ACC112 (cell line): ENCODE data around the gene MTG2.

Experiments used
- H2AFZ ChIP-seq: fragments of 200-600 bp; sonication (generic); one replicate; pipeline ENCODE4 v1.6.0; 2017; ENCODE audit warnings: antibody characterized with exemption, low read length; ENCODE audit not compliant: unreplicated experiment
- H3K27ac ChIP-seq: fragments of 200-600 bp; sonication (generic); 2 replicates; pipeline ENCODE4 v1.5.1; 2014; ENCODE audit warnings: low read depth, mild to moderate bottlenecking, antibody characterized with exemption, low read length, moderate library complexity
- H3K27me3 ChIP-seq: fragments of 200-600 bp; sonication (generic); 2 replicates; pipeline ENCODE4 v1.6.1; 2014; ENCODE audit warnings: mild to moderate bottlenecking, antibody characterized with exemption, low read length, moderate library complexity, mixed read lengths; ENCODE audit not compliant: insufficient read depth
- H3K36me3 ChIP-seq: fragments of 200-600 bp; sonication (generic); 2 replicates; pipeline ENCODE4 v1.6.1; 2016; ENCODE audit warnings: mild to moderate bottlenecking, antibody characterized with exemption, low read length, moderate library complexity, mixed read lengths; ENCODE audit not compliant: insufficient read depth
- H3K4me1 ChIP-seq: fragments of 200-600 bp; sonication (generic); one replicate; pipeline ENCODE4 v1.6.1; 2016; ENCODE audit warnings: low read length, mixed read lengths; ENCODE audit not compliant: insufficient read depth, unreplicated experiment, control insufficient read depth
- H3K4me3 ChIP-seq: fragments of 200-600 bp; sonication (generic); 2 replicates; pipeline ENCODE4 v1.5.1; 2014; ENCODE audit warnings: mild to moderate bottlenecking, low read depth, low read length
- H3K79me2 ChIP-seq: fragments of 200-600 bp; sonication (generic); one replicate; pipeline ENCODE4 v1.6.0; 2016; ENCODE audit warnings: low read length; ENCODE audit not compliant: control insufficient read depth, unreplicated experiment, insufficient read depth

Gene MTG2

DNA sequence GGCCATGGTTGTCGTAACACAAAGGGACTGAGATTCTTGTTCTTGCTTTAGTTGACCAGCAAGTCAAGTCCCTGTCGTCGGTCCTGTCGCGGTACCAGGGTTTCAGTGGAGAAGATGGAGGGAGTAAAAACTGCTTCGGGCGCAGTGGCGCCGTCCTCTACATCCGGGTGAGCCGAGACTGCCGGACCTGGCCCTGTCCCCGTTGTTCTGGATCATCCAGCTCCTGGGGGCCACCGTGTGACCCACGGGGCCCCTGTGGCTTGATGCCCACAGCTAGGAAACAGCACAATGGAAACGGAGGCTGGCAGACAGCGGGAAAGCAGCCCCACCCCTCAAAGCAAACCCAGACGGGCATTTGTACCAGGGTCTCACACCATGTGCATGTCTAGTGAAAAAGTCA lies 15.0 kb downstream of the MTG2 start:
- Histone ChIP-seq H3K36me3 (peaks cover 19% of the 10 kb centered on the region; the same call in 1 of the 2 replicates), H3K4me3 (no peak overlapping the region), H3K27ac (no peak overlapping the region), H3K27me3 (no peaks in the 10 kb centered on the region), H2AFZ (no peak overlapping the region), H3K4me1 (peaks cover 10% of the 10 kb centered on the region), H3K79me2 (peaks cover 2% of the 10 kb centered on the region)

DNA sequence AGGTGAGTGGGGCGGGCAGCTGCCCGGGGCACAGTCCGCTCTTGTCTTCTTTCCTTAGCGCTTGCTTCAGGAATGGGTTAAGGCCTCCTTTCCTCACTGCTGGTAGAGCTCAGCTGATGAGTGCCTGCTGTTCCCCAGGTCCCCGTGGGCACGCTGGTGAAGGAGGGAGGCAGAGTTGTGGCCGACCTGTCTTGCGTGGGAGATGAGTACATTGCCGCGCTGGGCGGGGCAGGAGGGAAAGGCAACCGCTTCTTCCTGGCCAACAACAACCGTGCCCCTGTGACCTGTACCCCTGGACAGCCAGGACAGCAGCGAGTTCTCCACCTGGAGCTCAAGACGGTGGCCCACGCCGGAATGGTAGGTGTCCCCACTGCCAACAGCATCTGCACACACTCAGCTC lies 15.7 kb downstream of the MTG2 start:
- H3K27ac ChIP-seq: no peak overlapping the region
- no peak overlapping the region for H3K4me3 ChIP-seq
- no peaks in the 10 kb centered on the region for H3K27me3 ChIP-seq
- peaks cover 16% of the 10 kb centered on the region for H3K4me1 ChIP-seq
- H2AFZ ChIP-seq: no peak overlapping the region
- peaks cover under 1% of the 10 kb centered on the region for H3K79me2 ChIP-seq
- H3K36me3 ChIP-seq: peaks cover 19% of the 10 kb centered on the region; the same call in 1 of the 2 replicates

DNA sequence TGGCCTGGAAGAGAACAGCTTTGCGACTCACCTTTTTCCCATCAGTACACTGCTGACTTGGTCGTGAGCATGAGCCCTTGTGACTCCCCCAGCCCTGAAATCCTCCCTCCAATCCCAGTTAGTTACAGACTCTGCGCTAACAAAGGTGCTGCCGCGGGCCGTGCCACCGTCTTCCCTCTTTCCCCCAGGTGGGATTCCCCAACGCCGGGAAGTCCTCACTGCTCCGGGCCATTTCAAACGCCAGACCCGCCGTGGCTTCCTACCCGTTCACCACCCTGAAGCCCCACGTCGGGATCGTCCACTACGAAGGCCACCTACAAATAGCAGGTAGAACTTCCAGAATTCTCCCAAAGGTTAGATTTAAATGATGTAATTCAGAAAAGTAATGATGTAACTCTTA lies 16.1 kb downstream of the MTG2 start:
- H3K27ac ChIP-seq: no peak overlapping the region
- no peaks in the 10 kb centered on the region for H3K79me2 ChIP-seq
- H3K4me3 ChIP-seq: no peak overlapping the region
- no peaks in the 10 kb centered on the region for H3K27me3 ChIP-seq
- peaks cover 19% of the 10 kb centered on the region; the same call in 1 of the 2 replicates for H3K36me3 ChIP-seq
- no peak overlapping the region for H2AFZ ChIP-seq
- H3K4me1 ChIP-seq: peaks cover 19% of the 10 kb centered on the region

DNA sequence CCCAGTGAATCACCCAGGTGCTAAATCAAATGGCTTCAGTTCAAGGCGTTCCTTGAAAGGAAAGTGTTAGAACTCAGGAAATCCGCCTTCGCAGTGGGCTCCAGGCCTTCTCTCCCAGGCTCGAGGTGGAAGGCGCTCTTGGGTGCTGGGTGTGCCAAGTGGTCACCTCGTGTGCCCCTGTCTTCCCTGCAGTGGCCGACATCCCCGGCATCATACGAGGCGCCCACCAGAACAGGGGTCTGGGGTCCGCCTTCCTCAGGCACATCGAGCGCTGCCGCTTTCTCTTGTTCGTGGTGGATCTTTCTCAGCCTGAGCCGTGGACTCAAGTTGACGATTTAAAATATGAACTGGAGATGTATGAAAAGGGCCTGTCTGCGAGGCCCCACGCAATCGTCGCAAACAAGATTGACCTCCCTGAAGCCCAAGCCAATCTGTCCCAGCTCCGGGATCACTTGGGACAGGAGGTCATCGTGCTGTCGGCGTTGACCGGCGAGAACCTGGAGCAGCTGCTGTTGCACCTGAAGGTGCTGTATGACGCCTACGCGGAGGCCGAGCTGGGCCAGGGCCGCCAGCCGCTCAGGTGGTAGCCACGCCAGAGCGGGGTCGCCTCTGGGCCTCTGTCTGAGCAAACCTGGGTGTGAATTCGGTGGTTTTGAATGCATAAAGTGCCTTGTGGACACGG lies 17.8 kb downstream of the MTG2 start:
- Histone ChIP-seq H2AFZ (no peak overlapping the region), H3K27me3 (no peaks in the 10 kb centered on the region), H3K4me3 (no peak overlapping the region), H3K4me1 (peaks cover 19% of the 10 kb centered on the region), H3K36me3 (0 out of 2 replicates have a peak, but pooled peaks cover 19% of the 10 kb centered on the region), H3K27ac (no peak overlapping the region), H3K79me2 (no peaks in the 10 kb centered on the region)

DNA sequence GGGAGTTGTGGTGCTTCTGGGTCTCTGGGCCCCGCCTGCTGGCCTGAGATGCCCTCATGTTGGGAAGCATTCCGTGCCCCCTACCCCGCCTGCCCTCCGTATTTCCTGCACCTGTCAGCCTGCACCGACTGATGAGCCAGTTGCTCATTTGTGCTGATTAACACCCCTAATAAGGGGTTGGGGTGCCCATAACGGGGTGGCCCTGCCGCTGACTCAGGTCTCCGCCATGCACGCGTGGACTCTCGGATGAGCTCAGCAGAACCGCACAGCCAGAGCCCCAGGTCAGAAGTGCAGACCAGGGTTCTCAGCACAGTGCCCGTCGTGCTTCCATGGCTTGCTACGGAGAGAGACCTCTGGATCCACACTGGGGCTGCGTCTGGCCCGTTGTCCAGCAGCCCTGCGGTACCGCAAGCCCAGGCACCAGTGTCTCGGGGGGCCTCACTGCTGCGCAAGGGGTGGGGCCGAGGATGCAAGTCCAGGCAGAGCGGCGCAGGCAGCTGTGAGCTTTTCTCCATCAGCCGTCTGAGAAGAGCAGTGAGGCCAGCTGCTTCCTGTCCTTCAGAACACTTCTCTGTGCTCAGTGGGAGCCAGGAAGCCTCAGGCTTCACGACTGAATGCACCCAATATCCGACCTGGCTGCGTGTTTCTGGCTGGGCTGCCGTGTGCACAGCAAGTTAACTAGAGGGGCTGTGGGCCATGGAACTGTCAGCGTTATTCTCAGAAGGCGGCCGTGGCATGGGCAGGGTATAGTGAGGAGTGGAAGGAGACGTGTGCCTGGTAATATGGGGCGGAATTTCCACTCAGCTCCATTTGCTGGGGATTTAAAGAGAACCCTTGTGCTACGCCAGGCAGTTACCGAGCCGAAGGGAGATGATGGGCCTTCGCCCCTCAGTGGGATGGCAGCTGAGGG lies 18.6 kb downstream of the MTG2 start:
- Histone ChIP-seq H3K27ac (no peak overlapping the region), H3K36me3 (0 out of 2 replicates have a peak, but pooled peaks cover 19% of the 10 kb centered on the region), H3K4me3 (no peak overlapping the region), H3K4me1 (peaks cover 19% of the 10 kb centered on the region), H3K27me3 (no peaks in the 10 kb centered on the region), H3K79me2 (no peaks in the 10 kb centered on the region), H2AFZ (no peak overlapping the region)

DNA sequence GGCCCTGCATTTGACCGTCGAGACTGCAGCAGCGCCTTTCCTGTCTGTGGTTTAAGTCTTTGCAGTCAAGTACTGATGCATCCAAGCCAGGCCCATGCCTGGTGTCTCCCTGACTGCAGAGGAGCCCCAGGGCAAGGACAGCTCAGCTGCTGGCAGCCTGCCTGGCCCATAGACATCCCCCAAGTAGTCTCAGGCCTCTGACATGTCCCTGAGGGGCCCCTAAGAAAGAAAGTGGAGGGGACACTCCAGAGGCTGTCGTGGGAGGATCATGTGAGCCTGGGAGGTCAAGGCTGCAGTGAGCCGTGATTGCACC lies 19.2 kb downstream of the MTG2 start:
- no peaks in the 10 kb centered on the region for H3K27me3 ChIP-seq
- H3K4me1 ChIP-seq: peaks cover 20% of the 10 kb centered on the region
- no peak overlapping the region for H2AFZ ChIP-seq
- H3K4me3 ChIP-seq: no peak overlapping the region
- 0 out of 2 replicates have a peak, but pooled peaks cover 19% of the 10 kb centered on the region for H3K36me3 ChIP-seq
- H3K27ac ChIP-seq: no peak overlapping the region
- H3K79me2 ChIP-seq: no peaks in the 10 kb centered on the region

DNA sequence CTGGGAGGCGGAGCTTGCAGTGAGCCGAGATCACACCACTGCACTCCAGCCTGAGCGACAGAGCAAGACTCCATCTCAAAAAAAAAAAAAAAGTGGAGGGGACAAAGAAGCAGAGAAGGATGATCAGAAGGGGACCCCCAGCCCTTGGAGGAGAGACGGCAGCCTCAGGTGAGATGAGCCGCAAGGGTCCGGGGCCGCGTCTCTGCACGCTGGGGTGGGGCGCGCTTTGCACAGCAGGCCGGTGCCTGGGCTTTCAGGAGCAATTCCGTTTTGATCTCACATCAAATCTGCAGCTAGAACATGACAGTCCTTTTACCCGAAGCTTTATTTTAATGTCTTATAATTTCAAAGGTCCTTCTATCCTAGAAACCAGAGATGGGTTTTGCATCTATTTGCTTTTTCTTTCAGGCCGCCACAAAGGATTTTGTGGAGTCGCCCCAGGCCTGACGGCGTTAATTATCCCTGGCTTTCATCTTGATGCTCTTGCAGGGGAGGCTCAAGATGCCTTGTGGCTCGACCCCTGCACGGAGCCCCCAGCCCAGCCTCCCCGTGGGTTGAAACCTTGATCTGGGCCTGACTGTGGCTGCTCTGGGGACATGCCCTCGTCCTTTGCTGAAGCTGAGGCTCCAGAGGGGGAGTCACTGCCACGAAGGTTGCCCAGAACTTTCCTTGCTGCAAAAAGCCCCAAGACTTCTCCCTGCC lies 20.0 kb downstream of the MTG2 start:
- Histone ChIP-seq H3K4me1 (peaks cover 28% of the 10 kb centered on the region), H3K36me3 (0 out of 2 replicates have a peak, but pooled peaks cover 18% of the 10 kb centered on the region), H3K27me3 (no peaks in the 10 kb centered on the region), H3K4me3 (no peak overlapping the region), H3K27ac (no peak overlapping the region), H3K79me2 (no peaks in the 10 kb centered on the region), H2AFZ (no peak overlapping the region)

DNA sequence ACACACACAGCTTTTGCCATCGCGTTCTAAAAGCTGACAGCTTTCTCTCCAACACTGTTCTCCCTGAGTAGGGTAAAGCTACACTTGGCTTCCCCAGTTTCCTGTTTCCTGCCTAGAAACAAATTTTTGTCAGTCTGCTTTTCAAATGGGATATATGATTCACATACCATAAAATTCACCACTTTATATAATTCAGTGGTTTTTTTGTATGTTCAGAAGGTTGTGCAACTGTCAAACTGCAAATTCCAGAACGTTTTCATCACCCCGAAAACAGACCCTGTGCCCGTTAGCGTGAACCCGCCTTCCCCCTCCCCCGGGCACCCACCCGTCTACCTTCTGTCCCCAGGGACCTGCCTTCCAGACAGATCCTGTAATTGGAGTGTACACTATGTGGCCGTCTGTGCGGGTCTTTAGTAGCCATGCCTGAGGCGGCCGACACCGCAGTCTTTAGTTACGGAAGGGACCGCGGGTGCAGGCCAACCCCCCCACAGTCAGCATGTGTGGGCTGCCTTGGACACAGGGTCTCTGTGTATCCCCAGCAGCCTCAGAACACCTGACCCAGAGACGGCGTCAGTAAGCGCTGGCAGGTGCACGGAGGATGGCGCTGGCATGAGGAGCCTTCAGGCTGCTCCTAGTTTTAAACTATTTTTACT lies 20.7 kb downstream of the MTG2 start:
- H3K27ac ChIP-seq: no peak overlapping the region
- no peak overlapping the region for H3K4me3 ChIP-seq
- no peaks in the 10 kb centered on the region for H3K27me3 ChIP-seq
- H3K4me1 ChIP-seq: peaks cover 31% of the 10 kb centered on the region
- H3K36me3 ChIP-seq: 0 out of 2 replicates have a peak, but pooled peaks cover 13% of the 10 kb centered on the region
- no peak overlapping the region for H2AFZ ChIP-seq
- no peaks in the 10 kb centered on the region for H3K79me2 ChIP-seq

DNA sequence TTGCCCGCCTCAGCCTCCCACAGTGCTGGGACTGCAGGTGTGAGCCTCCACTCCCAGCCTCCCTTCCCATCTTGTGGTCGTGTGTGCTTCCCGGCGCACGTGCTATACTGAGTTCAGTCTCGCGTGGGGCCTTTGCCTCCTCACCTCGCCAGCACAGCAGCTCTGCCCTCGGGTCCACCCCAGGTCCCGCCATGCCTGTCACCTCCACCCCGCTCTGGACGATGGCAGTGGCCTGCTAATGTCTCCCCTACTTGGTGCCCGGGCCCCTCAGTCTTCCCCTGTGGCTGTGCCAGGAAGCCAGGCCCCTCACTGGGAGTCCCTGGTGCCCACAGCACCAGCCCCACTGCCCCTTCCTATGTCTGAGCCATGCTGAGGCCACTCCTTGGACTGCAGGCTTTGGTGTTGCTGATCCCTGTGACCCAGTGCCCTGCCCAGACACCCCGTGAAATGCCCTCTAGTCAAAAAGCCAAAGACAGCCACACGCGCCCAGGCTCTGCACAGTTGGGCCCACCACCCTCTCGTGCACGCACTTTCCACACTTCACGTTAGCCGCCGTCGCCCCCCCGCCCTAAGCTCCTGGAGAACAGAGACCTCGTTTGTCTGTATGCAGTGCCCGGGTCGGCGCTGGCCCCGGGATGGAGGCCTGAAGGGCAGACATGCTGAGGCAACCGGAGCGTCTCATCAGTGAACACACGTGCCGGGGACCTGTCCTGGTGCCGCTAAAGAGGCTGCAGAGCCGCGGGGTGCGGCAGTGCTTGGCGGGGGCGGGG lies 23.0 kb downstream of the MTG2 start:
- no peak overlapping the region for H3K27ac ChIP-seq
- no peak overlapping the region for H3K4me3 ChIP-seq

More for the DNA sequence above, 23.0 kb downstream of the MTG2 start:
- Histone ChIP-seq H2AFZ (no peak overlapping the region), H3K27me3 (peaks cover 9% of the 10 kb centered on the region; the same call in 1 of the 2 replicates), H3K79me2 (no peaks in the 10 kb centered on the region), H3K36me3 (0 out of 2 replicates have a peak, but pooled peaks cover 3% of the 10 kb centered on the region), H3K4me1 (peaks cover 31% of the 10 kb centered on the region)
